Fibroblast of skin of right biceps (primary cell): ENCODE data around the gene FCHSD1.
A peak's percentile ranks its signal among the peaks of the same experiment; 100 is the strongest.

Experiments
- DNase-seq: peaks from one replicate; pipeline ENCODE4 v3.0.0-alpha.2; 2013

The FCHSD1 gene

DNA sequence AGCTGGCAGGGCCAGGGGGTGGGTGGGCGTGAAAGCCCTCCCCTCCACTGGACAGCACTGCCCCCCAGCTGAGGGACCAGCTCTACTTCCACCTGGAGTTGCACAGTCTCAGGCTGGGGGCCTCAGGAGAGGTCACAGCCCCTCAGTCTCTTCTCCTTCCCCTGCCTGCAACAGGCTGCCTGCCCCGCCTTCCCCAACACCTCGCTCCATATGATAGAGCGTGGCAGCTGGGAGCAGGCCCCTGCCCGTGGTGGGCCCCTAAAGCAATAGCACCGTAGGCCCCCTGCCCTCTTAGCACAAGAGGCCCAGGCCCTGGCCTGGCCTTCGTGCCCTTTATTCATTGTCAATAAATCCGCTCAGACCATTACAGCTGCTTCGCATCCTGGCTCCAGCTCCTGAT is 10.5 kb downstream of the FCHSD1 start:
- no peak for DNase-seq

- no peak for DNase-seq
These were observed 11.2 kb downstream of the FCHSD1 start for GRCh38 chr5:141640051-141640415.

- DNase-seq = no peak
These were observed 11.7 kb downstream of the FCHSD1 start for GRCh38 chr5:141639357-141640050.

- DNase-seq = no peak
These were observed 12.4 kb downstream of the FCHSD1 start for GRCh38 chr5:141638771-141639170.

- DNase-seq = peak; percentile 64
These were observed 13.3 kb downstream of the FCHSD1 start for GRCh38 chr5:141637767-141638419.

DNA sequence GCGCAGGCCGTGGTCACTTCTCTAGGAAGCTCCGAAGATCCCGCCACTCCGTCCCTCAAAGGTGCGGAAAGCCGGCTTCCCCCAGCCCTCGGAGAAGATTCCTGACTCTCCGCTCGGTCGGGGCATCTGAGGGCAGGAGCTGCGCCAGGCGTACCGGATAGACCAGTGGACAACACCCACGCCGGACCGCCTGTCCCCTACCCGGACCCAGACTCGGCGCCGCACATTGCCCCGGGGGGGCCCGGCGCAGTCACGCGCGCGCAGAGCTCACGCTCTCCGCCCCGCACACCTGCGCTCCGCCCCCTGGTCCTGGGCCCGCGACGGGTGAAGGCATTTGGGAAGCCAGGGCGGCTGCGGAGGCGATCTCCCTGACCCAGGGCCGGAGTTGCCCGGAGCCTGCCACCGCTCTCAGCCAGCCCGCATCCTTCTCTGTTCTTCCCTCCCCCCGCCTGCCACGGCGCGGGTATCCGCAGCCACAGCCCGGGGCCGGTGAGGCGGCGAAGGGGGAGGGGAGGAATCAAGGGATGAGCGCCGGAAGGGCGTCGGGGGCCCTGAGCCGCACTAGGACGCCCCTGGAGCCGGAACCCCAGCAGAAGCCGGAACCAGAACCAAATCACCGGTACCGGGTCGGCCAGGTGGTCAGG is 14.0 kb downstream of the FCHSD1 start:
- DNase-seq = no peak

GRCh38 chr5:141636413-141637122 is 14.7 kb downstream of the FCHSD1 start, which contains the start of the genes HDAC3 and RELL2:
HDAC3 (minus strand) TSS chr5:141636849; CDS start chr5:141636790, 59 bp downstream.
RELL2 (plus strand) TSS chr5:141636997; CDS start chr5:141638226, 1,229 bp downstream.
- DNase-seq = peak; percentile 90

GRCh38 chr5:141636106-141636412 is 15.2 kb downstream of the FCHSD1 start:
- DNase-seq = no peak

- no peak for DNase-seq
These were observed 15.6 kb downstream of the FCHSD1 start for GRCh38 chr5:141635646-141636045.

DNA sequence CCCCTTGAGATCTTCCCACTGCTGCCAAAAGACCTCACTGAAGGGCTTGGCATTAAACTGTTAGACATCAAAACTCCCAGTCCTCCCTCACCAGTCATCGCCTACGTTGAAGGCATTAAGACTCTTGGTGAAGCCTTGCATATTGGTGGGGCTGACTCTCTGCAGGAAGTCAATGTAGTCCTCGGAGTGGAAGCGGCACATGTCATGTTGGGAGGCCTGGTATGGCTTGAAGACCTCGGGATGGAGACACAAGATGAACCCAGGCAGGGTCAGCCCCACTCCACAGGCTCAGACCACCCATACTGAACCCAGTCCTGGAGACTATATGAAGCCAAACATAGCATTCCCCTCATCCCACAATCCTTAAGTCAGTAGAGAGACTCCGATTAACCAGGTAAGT is 16.5 kb downstream of the FCHSD1 start:
- DNase-seq = no peak

- DNase-seq = no peak
These were observed 17.2 kb downstream of the FCHSD1 start for GRCh38 chr5:141633871-141634561.

GRCh38 chr5:141632650-141633049 is 18.6 kb downstream of the FCHSD1 start:
- DNase-seq = no peak

- DNase-seq = no peak
These were observed 20.6 kb downstream of the FCHSD1 start for GRCh38 chr5:141630570-141631140.

- peak; percentile 58 for DNase-seq
These were observed 22.9 kb downstream of the FCHSD1 start for GRCh38 chr5:141628175-141628788.

DNA sequence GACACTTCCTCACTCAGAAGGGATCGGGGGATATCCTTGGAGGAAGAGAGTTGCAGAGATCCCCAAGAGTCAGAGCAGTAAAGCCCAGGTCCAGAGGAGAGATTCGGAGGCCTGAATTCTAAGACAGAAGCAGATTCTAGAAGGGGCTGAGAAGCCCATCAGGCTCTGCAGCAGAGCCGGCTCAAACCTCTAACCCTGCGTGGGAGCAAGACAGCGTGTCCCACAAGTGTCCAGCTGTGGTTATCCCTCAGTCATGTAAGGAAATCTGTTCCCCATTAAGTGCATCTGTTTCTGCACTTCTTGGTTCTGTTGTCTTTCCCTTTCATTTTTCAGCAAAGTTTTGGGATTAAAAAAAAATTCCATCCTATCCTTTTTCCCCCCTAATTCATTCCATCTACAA is 27.6 kb downstream of the FCHSD1 start:
- no peak for DNase-seq

DNA sequence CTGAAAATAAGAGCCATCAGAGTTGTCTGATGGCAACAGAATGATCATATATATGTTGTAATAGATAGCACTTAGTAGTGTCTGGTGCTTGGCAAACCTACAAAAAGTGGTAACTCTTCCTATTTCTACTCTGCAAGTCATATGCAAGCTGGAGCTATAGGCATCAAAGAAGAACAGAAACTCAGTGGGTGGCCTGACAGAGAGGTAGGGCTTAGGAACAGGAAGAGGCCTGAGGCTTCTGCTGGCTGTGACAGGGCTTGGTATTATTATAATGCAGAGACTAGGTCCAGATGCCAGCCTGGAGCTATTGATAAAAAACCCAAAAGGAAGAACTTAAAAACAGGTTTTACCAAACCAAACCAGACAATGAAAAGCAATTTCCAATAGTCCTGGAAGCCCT is 28.0 kb downstream of the FCHSD1 start:
- DNase-seq = no peak

GRCh38 chr5:141618804-141619554 is 32.2 kb downstream of the FCHSD1 start, which contains the start of gene DIAPH1:
DIAPH1 (minus strand) TSS chr5:141619000; CDS start chr5:141618914, 86 bp downstream.
- peak; percentile 96 for DNase-seq

DNA sequence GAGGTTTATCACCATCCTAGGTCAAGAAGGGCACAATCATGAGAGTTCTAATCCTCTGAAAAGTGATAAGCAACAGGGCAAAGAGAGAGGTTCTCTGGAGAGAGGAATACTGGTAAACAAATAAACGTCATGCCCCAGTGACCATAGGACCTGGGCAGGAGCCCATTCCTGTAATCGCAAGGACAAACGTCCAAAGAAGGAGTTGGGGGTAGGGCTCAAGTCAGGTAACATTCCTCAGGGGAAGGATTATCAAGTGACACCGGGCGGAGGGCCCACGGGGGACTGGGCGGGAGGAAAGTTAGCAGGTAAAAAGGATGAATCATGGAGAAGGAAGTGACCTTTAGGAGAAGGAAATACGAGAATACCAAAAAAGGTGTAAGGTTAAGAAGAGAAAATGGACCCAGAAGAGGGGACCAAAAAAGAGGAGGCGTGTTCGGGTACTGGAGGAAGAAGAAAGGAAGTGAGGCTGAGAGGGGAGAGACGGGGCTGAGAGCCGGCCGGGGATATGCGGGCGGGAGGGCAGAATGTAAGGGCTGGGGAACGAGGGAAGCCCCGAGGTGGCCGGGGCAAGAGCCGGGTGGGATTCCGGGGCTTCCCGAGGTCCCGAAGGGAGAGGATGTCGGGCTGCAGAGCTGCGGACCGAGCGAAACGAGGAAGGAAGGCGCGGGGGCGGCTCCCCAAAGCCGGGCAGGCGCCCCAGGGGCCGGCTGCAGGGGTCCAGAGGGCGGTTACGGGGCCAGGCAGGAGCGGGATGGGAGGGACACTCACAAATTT is 33.0 kb downstream of the FCHSD1 start:
- peak; percentile 30 for DNase-seq

DNA sequence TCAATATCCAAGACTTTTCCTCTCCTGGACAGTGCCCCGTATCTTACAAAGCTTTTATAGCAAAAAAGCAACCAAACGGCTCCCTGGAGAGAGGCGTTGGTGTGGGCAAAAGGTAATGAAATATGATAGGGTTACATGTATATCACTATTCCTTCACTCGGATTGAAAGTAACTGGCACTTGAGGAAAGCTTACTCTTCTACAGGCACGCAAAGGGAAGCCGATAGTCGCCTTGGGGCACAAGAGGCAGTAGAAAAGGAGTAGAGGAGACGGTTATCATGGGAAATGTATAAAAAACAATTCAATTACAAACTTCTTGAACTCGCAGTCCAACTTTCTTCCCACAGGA is 33.6 kb downstream of the FCHSD1 start:
- DNase-seq = no peak

DNA sequence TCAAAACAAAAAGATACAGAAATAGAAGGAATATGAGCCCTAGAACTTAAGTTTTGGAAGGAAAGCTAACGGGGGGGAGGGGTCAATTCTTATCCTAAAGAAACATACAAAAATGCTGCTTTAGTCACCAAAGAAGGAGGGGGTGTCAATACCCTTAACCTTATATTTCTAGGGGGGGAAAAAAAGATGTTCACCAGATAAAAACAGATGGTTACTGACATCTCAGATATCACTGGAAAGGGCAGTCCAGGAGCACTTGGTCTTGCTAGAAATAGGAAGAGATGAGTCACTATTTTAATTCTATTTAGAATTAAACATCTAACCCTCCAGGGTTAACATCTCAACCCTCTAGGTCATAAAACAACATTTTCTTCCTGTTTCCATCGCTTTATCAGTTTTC is 34.1 kb downstream of the FCHSD1 start:
- no peak for DNase-seq
